Uterus (tissue), 2 donors: ENCODE measurements around the gene DOCK3.

Experiments
- POLR2A ChIP-seq, 2 donors: fragments of 450-650 bp; IDR thresholded peaks; one replicate each; pipeline ENCODE4 v1.6.1; 2016; ENCODE audit warnings: antibody characterized with exemption in 2 of 2, mild to moderate bottlenecking in 1 of 2, moderate library complexity in 1 of 2
- TF ChIP-seq, protein P1 (sequence below), 4 experiments: fragments of 200-600 bp in 2 of 4; fragments of 450-650 bp in 2 of 4; sonication (generic) in 2 of 4; IDR thresholded peaks; one replicate each; pipeline ENCODE4 v1.5.1; 2016 to 2019; ENCODE audit warnings: antibody characterized with exemption in 4 of 4, mild to moderate bottlenecking in 2 of 4, moderate library complexity in 1 of 4

DNA sequence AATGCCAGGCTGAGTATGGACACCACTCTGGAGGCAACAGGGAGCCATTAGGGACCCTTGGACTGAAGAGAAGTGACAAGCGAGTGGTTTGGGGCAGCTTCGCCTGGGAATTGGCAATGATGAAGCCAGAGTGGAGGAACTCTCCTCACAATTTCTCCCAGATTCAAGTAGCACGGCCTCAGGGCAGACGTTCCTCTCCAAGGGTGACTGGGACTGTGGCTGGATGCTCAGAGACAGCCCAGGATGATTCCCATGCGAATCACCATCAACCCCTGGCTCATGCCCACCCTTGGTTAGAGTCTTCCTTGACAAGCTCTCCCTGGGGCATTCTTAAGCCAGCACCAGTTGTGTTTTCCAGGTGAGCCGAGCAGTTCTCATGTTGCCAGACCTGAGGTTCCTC is 16.3 kb upstream of the DOCK3 start:
- TF ChIP-seq, protein P1, sequence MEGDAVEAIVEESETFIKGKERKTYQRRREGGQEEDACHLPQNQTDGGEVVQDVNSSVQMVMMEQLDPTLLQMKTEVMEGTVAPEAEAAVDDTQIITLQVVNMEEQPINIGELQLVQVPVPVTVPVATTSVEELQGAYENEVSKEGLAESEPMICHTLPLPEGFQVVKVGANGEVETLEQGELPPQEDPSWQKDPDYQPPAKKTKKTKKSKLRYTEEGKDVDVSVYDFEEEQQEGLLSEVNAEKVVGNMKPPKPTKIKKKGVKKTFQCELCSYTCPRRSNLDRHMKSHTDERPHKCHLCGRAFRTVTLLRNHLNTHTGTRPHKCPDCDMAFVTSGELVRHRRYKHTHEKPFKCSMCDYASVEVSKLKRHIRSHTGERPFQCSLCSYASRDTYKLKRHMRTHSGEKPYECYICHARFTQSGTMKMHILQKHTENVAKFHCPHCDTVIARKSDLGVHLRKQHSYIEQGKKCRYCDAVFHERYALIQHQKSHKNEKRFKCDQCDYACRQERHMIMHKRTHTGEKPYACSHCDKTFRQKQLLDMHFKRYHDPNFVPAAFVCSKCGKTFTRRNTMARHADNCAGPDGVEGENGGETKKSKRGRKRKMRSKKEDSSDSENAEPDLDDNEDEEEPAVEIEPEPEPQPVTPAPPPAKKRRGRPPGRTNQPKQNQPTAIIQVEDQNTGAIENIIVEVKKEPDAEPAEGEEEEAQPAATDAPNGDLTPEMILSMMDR (IDR thresholded peaks at IDR 0.05) = no peak
- TF ChIP-seq POLR2A (IDR thresholded peaks at IDR 0.05) = no peak
